Left lung (tissue), 10 donors: ENCODE measurements around the gene MAOB. TPM values are rescaled to one million over a fixed set of nuclear protein-coding genes. Genes with fewer than 3 reads are reported as not detected.

Source experiments
- ATAC-seq: fragments of 200-7000 bp; cut with Tn5 transposase; one replicate; pipeline ENCODE4 v1.9.1; 2020; ENCODE audit warnings: moderate library complexity
- DNase-seq, 4 donors: peaks; one replicate each; pipeline ENCODE4 v3.0.0-alpha.2; 2013 to 2020
- H3K27ac ChIP-seq, 2 donors: fragments of 200-600 bp; sonication (generic) in 1 of 2; one replicate each; pipeline versions ENCODE4 v1.5.0 to v1.8.0; 2020 to 2021
- H3K27me3 ChIP-seq, 2 donors: fragments of 200-600 bp; sonication (generic) in 1 of 2; one replicate each; pipeline versions ENCODE4 v1.5.0 to v1.8.0; 2020 to 2021
- H3K36me3 ChIP-seq, 2 donors: fragments of 200-600 bp; sonication (generic) in 1 of 2; one replicate each; pipeline versions ENCODE4 v1.5.0 to v1.8.0; 2020 to 2021
- H3K4me1 ChIP-seq, 2 donors: fragments of 200-600 bp; one replicate each; pipeline ENCODE4 v1.8.0; 2021
- H3K4me3 ChIP-seq, 2 donors: fragments of 200-600 bp; sonication (generic) in 1 of 2; one replicate each; pipeline versions ENCODE4 v1.5.0 to v1.8.0; 2020 to 2021; ENCODE audit warnings: mild to moderate bottlenecking in 1 of 2
- H3K9me3 ChIP-seq, 2 donors: fragments of 200-600 bp; sonication (generic) in 1 of 2; one replicate each; pipeline versions ENCODE4 v1.5.0 to v1.8.0; 2020 to 2021
- intact Hi-C, 2 donors: fragments of 100-400 bp; cut with DNase I; formaldehyde crosslinking; loops; one replicate each; pipeline versions ENCODE4 v1.11.2 to v1.14.2; 2022
- polyA plus RNA-seq, 6 donors: library from polyadenylated mRNA; unstranded; fragments of 120-200 nt; gene quantifications; one replicate each; pipeline ENCODE4 v1.2.1, GENCODE V29; 2013; ENCODE audit not compliant: insufficient read length in 6 of 6
- total RNA-seq, 2 donors: library from RNA; stranded (reverse); fragmentation: NEBNext Ultra II Directional; extraction: Animal tissue kit (Norgen Biotek cat#: 25700); gene quantifications; one replicate each; pipeline ENCODE4 v1.2.1, GENCODE V29; 2021
- TF ChIP-seq, protein P1 (sequence below), 2 donors: fragments of 200-600 bp; sonication (generic) in 1 of 2; IDR thresholded peaks; one replicate each; pipeline versions ENCODE4 v1.5.0 to v1.8.0; 2021; ENCODE audit warnings: antibody characterized with exemption in 2 of 2
- donor health status: DM: no; HTN: yes; CAD: no.
- donor health status: DM: no; HTN: no; CAD: no.

Gene MAOB
- total and polyA plus RNA-seq, 8 donors, result 8.8 to 20.6 (median 12.3) TPM

GRCh38 chrX:43881410-43882293 is 598 bp downstream of the MAOB start:
- intact Hi-C loops, result no loop called here
- no peaks in the 10 kb centered on the region for H3K4me1 ChIP-seq
- H3K27ac ChIP-seq, result peak overlapping the region in 1 of 2 donors; percentile 28
- DNase-seq (peak in 1 of 4 donors; percentile 23), ATAC-seq (no peak)
- H3K27me3 ChIP-seq, result peaks cover 0 to 14% of the 10 kb centered on the region in 2 donors
- H3K36me3 ChIP-seq, result no peaks in the 10 kb centered on the region
- no peaks in the 10 kb centered on the region for H3K9me3 ChIP-seq
- H3K4me3 ChIP-seq, result peak overlapping the region; percentile 21 to 25
- TF ChIP-seq, protein P1, sequence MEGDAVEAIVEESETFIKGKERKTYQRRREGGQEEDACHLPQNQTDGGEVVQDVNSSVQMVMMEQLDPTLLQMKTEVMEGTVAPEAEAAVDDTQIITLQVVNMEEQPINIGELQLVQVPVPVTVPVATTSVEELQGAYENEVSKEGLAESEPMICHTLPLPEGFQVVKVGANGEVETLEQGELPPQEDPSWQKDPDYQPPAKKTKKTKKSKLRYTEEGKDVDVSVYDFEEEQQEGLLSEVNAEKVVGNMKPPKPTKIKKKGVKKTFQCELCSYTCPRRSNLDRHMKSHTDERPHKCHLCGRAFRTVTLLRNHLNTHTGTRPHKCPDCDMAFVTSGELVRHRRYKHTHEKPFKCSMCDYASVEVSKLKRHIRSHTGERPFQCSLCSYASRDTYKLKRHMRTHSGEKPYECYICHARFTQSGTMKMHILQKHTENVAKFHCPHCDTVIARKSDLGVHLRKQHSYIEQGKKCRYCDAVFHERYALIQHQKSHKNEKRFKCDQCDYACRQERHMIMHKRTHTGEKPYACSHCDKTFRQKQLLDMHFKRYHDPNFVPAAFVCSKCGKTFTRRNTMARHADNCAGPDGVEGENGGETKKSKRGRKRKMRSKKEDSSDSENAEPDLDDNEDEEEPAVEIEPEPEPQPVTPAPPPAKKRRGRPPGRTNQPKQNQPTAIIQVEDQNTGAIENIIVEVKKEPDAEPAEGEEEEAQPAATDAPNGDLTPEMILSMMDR (IDR thresholded peaks at IDR 0.05), result no peak

GRCh38 chrX:43880425-43880824 is 1.8 kb downstream of the MAOB start:
- intact Hi-C loops, result no loop called here
- Histone ChIP-seq H3K4me1 (no peaks in the 10 kb centered on the region), H3K36me3 (no peaks in the 10 kb centered on the region), H3K9me3 (no peaks in the 10 kb centered on the region), H3K4me3 (no peak overlapping the region), H3K27me3 (peaks cover 0 to 14% of the 10 kb centered on the region in 2 donors), H3K27ac (no peak overlapping the region)
- TF ChIP-seq, protein P1 (IDR thresholded peaks at IDR 0.05), result no peak
- no peak for ATAC-seq
- DNase-seq, result no peak

DNA sequence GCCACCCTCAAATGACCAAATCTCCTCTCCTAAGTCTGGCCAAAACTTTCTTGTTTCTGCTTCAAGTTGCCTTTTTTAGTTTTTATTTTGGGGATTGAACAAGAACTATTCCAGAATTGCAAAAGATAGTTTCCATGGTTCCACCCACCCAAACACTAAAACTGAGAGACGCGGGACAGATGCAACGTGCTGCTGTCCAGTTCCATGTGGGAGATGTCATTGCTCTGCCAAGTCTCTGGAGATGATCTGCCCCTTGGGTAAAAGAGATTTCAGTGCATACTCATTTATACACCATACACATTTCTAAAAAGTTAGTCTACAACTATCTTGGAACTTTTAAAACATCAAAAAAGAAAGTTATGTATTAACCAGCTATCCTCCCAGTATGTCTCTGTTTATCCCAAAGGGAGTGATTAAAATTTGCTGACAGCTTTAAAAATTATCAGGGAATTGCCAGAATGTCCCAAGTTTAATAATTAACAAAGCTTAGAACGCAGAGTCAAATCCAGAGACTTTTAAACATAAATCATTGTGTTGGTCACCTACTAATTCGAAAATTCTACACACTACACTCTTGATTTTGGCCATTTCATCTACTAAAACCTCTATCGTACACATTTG is 3.2 kb downstream of the MAOB start:
- Histone ChIP-seq H3K4me3 (no peak overlapping the region), H3K27ac (no peak overlapping the region), H3K36me3 (no peaks in the 10 kb centered on the region), H3K27me3 (peaks cover 0 to 14% of the 10 kb centered on the region in 2 donors), H3K4me1 (no peaks in the 10 kb centered on the region), H3K9me3 (no peaks in the 10 kb centered on the region)
- ATAC-seq (peak; percentile 21), DNase-seq (peak in 2 of 4 donors; percentile 70 to 81)
- intact Hi-C loops, result no loop called here
- TF ChIP-seq, protein P1 (IDR thresholded peaks at IDR 0.05), result no peak

GRCh38 chrX:43876680-43877079 is 5.6 kb downstream of the MAOB start:
- no peaks in the 10 kb centered on the region for H3K9me3 ChIP-seq
- no peak overlapping the region for H3K27ac ChIP-seq
- H3K27me3 ChIP-seq, result no peaks in the 10 kb centered on the region
- ATAC-seq (no peak), DNase-seq (no peak)
- intact Hi-C loops, result no loop called here
- no peaks in the 10 kb centered on the region for H3K4me1 ChIP-seq
- H3K4me3 ChIP-seq, result no peak overlapping the region
- TF ChIP-seq, protein P1 (IDR thresholded peaks at IDR 0.05), result no peak
- no peaks in the 10 kb centered on the region for H3K36me3 ChIP-seq

DNA sequence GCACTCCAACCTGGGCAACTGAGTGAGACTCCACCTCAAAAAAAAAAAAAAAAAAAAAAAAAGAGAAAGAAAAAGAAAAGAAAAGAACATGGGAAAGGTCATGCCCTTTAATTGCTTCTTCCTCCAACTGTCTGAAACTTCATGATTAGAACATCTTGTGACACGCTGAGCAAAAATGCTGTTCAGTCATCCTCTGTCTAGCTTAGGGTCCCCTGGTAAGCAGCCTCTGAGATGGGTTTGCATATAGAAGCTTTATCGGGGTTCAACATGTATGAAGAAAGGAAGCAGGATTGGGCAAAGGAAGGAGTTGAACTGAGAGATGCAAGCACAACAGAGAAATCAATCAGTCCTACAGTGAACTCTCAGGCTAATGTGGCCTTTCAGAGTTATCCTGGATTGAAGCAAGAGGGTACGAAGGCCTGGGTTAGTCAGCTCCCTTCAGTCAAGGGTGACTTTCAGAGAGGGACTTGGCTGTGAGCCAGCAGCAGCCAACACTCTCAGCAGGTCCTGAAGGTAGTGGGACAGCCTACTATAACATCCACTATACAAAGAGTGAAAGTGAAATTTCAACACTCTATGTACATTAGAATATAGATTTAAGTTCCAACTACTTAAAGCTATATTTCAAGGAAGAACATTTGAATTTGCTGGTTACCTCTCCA is 11.4 kb downstream of the MAOB start:
- intact Hi-C loops, result no loop called here
- Histone ChIP-seq H3K27me3 (no peaks in the 10 kb centered on the region), H3K4me3 (no peak overlapping the region), H3K4me1 (no peaks in the 10 kb centered on the region), H3K9me3 (no peaks in the 10 kb centered on the region), H3K36me3 (no peaks in the 10 kb centered on the region), H3K27ac (no peak overlapping the region)
- no peak for DNase-seq
- TF ChIP-seq, protein P1 (IDR thresholded peaks at IDR 0.05), result no peak
- ATAC-seq, result no peak
